K562 (cell line): Measurements from ENCODE around the gene HDAC3.

Experiments used
- BRF2 ChIP-seq: IDR thresholded peaks from 3 replicates; pipeline ENCODE4 v1.6.1; 2011; ENCODE audit warnings: borderline replicate concordance, mild to moderate bottlenecking; ENCODE audit not compliant: insufficient read length, insufficient read depth
- CEBPB ChIP-seq: fragments of 450-650 bp; IDR thresholded peaks from 2 replicates; pipeline ENCODE4 v1.6.1; 2016; ENCODE audit warnings: missing genetic modification characterization, missing compliant biosample characterization
- FOXP1 ChIP-seq: sonication (generic); formaldehyde crosslinking; IDR thresholded peaks from 2 replicates; pipeline ENCODE4 v1.8.0; 2022; ENCODE audit warnings: mild to moderate bottlenecking, missing genetic modification reagents
- JUND ChIP-seq, 2 experiments: IDR thresholded peaks; 2 replicates in 1 of 2; 3 replicates in 1 of 2; pipeline ENCODE4 v1.6.1; 2011; ENCODE audit warnings: borderline replicate concordance in 2 of 2, low read depth in 2 of 2, low read length in 2 of 2, improper control_type of control experiment in 1 of 2, missing biosample characterization in 1 of 2, missing genetic modification characterization in 1 of 2, missing genetic modification reagents in 1 of 2
- MAZ ChIP-seq, 2 experiments: fragments of 450-650 bp in 1 of 2; sonication (generic) in 1 of 2; formaldehyde crosslinking; IDR thresholded peaks in 1 of 2; conservative IDR thresholded peaks in 1 of 2; 2 replicates each; pipeline versions ENCODE4 v1.4.0 to v1.5.0; 2020; ENCODE audit warnings: mild to moderate bottlenecking in 1 of 2, missing genetic modification reagents in 1 of 2
- SETDB1 ChIP-seq: IDR thresholded peaks from one replicate; pipeline ENCODE4 v1.6.1; 2012; ENCODE audit warnings: low read length, control low read depth, inconsistent platforms
- SIN3A ChIP-seq, 2 experiments: fragments of 150-350 bp in 1 of 2; IDR thresholded peaks; 2 replicates each; pipeline ENCODE4 v1.6.1; 2011 to 2016; ENCODE audit warnings: borderline replicate concordance in 2 of 2, low read depth in 2 of 2, low read length in 2 of 2, mild to moderate bottlenecking in 2 of 2, moderate library complexity in 2 of 2; ENCODE audit not compliant: control insufficient read depth in 1 of 2
- TRIM24 ChIP-seq, 2 experiments: fragments of 450-650 bp; IDR thresholded peaks; 2 replicates each; pipeline ENCODE4 v1.6.1; 2016
- TRIM28 ChIP-seq: fragments of 450-650 bp; IDR thresholded peaks from 2 replicates; pipeline ENCODE4 v1.6.1; 2017
- ZBTB7A ChIP-seq: IDR thresholded peaks from 2 replicates; pipeline ENCODE4 v1.6.1; 2011; ENCODE audit warnings: low read depth, mild to moderate bottlenecking, low read length, moderate library complexity, borderline replicate concordance; ENCODE audit not compliant: control insufficient read depth
- ZNF121 ChIP-seq: sonication (generic); formaldehyde crosslinking; conservative IDR thresholded peaks from 2 replicates; pipeline ENCODE4 v1.8.0; 2022; ENCODE audit warnings: missing genetic modification reagents
- ZNF668 ChIP-seq: fragments of 250-450 bp; sonication (Bioruptor Pico); IDR thresholded peaks from 2 replicates; pipeline ENCODE4 v1.8.0; 2022; ENCODE audit warnings: mild to moderate bottlenecking, inconsistent platforms

- TF ChIP-seq BRF2 (no peak), ZBTB7A (no peak), TRIM24 (IDR thresholded peaks at IDR 0.05) (no peak), ZNF121 (CRISPR knock-in tag) (no peak), FOXP1 (CRISPR knock-in tag) (no peak), SETDB1 (no peak), CEBPB (no peak), MAZ (CRISPR knock-in tag; conservative IDR thresholded peaks at IDR 0.05 in 1 of 2, IDR thresholded peaks at IDR 0.05 in 1 of 2) (no peak), TRIM28 (no peak), JUND (IDR thresholded peaks at IDR 0.05; ENCODE audit: borderline replicate concordance, low read depth, low read length) (no peak), JUND (tag; IDR thresholded peaks at IDR 0.05; ENCODE audit: borderline replicate concordance, low read depth, low read length) (no peak), SIN3A (IDR thresholded peaks at IDR 0.05; ENCODE audit: borderline replicate concordance in 2 of 2, control insufficient read depth in 1 of 2, low read depth in 2 of 2, low read length in 2 of 2) (no peak), ZNF668 (CRISPR knock-in tag) (no peak)
Observed at GRCh38 chr5:141611289-141611688, 25.4 kb downstream of the HDAC3 start.
